GM20431 (cell line): ENCODE results near the gene RGS1.
"Not testable (repeated sequence)": the region's sequence is repeated elsewhere in the genome, so short reads cannot be mapped to it uniquely, and the experiment has no call there.

Experiments used
- in situ Hi-C: fragments of 300-500 bp; cut with MseI, MboI; formaldehyde crosslinking; loops from one replicate; pipeline ENCODE4 v1.15.0; 2020; ENCODE audit warnings: low sequenced_read_pairs; ENCODE audit not compliant: unreplicated experiment

RGS1 gene

GRCh38 chr1:192575499-192576189 lies at the start of gene RGS1:
Gene RGS1 (plus strand): TSS chr1:192575773. CDS start chr1:192575793, 20 bp downstream.
- in situ Hi-C loops = no loop called here

GRCh38 chr1:192527111-192527795 lies 48.3 kb upstream of the RGS1 start:
- in situ Hi-C loops = no loop called here

GRCh38 chr1:192527950-192528349 lies 47.6 kb upstream of the RGS1 start:
- in situ Hi-C loops = no loop called here

GRCh38 chr1:192529031-192529755 lies 46.4 kb upstream of the RGS1 start:
- in situ Hi-C loops = no loop called here

GRCh38 chr1:192529811-192530210 lies 45.8 kb upstream of the RGS1 start:
- in situ Hi-C loops = no loop called here

- in situ Hi-C loops = no loop called here
Observed at GRCh38 chr1:192530254-192530653, 45.3 kb upstream of the RGS1 start.

GRCh38 chr1:192531037-192531703 lies 44.4 kb upstream of the RGS1 start:
- in situ Hi-C loops = not testable (repeated sequence)

GRCh38 chr1:192534666-192535065 lies 40.9 kb upstream of the RGS1 start:
- in situ Hi-C loops = no loop called here

GRCh38 chr1:192535916-192536664 lies 39.5 kb upstream of the RGS1 start:
- in situ Hi-C loops = no loop called here

GRCh38 chr1:192538407-192539296 lies 36.9 kb upstream of the RGS1 start:
- in situ Hi-C loops = no loop called here

GRCh38 chr1:192539297-192540092 lies 36.1 kb upstream of the RGS1 start:
- in situ Hi-C loops = no loop called here

- in situ Hi-C loops = no loop called here
Observed at GRCh38 chr1:192543445-192543844, 32.1 kb upstream of the RGS1 start.

GRCh38 chr1:192545896-192546521 lies 29.6 kb upstream of the RGS1 start:
- in situ Hi-C loops = no loop called here

GRCh38 chr1:192546596-192547190 lies 28.9 kb upstream of the RGS1 start:
- in situ Hi-C loops = no loop called here

GRCh38 chr1:192547501-192547900 lies 28.1 kb upstream of the RGS1 start:
- in situ Hi-C loops = no loop called here

- in situ Hi-C loops = no loop called here
Observed at GRCh38 chr1:192549937-192550336, 25.6 kb upstream of the RGS1 start.

- in situ Hi-C loops = no loop called here
Observed at GRCh38 chr1:192550922-192551534, 24.5 kb upstream of the RGS1 start.
